Activated T-cell treated with anti-CD3 and anti-CD28 coated beads for 4 hours (primary cell): ENCODE data around the gene NOL3.

Experiments used
- DNase-seq: peaks from one replicate; pipeline ENCODE4 v3.0.0-alpha.2; 2020

NOL3 gene

DNA sequence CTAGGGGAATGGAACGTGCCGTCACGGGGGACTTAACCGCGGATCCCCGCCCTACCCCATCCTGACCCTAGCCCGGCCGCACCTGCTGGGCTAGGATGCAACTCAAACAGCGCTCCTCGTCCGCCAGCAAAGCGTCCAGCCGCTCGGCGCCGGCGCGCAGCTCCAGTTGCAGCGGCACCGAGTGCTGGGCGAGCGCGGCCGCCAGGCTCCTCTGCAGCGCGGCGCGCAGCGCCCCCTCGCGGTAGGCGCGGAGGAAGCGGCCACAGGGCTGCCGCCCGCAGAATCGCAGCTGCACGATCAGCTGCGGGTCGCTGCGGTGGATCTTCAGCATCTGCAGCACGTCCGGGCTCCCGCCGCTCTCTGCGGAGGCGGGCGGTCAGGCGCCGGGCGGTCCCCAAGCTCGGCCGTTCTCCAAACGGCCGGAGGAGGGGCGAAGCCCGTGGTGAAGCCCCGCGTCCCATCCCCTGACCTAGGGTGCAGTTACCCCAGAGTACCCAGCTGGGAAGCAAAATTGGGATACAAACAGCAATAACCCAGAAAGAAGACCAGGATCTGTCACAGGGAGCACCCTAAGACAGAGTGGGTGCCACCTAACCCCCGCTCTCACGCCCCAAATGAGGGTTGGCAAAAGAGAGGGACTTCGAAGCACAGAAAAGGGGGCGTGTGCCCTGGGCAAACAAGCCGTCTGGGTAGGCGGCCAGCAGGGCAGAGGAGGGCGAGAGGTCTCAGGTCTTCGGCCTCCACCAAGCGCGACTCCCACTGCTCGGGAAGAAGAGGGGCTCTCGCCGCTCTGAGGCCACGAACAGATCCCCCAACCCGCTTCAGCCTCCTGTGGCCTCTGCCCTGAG lies 14.8 kb upstream of the NOL3 start:
- DNase-seq = peak; percentile 67

DNA sequence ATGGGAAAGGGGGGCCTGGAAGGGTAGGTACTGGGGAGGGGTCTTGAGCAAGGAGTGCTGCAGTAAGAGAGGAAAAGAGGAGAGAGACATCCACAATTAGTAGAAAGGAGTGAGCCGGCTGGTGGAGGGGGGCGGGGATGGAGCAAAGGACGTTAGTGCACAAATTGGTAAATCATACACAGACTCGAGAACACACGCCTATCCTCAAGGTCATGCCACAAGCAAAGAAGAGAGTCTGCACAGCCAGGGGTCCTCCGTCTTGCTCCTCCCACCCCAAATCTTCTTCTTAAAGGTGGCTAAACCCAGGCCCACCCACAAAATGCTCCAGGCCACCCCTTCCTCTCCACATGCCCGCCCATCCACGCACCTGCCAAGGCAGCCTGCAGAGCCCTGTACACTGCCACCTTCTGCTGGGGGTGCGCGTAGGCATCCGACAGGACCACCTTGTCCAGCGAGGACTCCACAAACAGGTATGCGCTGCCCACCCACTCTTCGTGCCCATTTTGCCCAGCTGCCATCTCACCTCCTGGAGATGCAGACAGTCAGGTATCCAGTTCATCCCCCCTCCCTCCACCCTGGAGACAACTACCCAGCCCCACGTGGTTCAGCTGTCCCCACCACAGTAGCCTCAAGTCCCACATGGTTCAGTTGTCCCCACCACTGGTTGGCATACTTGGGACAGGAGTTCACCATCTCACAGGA lies 14.0 kb upstream of the NOL3 start:
- no peak for DNase-seq

DNA sequence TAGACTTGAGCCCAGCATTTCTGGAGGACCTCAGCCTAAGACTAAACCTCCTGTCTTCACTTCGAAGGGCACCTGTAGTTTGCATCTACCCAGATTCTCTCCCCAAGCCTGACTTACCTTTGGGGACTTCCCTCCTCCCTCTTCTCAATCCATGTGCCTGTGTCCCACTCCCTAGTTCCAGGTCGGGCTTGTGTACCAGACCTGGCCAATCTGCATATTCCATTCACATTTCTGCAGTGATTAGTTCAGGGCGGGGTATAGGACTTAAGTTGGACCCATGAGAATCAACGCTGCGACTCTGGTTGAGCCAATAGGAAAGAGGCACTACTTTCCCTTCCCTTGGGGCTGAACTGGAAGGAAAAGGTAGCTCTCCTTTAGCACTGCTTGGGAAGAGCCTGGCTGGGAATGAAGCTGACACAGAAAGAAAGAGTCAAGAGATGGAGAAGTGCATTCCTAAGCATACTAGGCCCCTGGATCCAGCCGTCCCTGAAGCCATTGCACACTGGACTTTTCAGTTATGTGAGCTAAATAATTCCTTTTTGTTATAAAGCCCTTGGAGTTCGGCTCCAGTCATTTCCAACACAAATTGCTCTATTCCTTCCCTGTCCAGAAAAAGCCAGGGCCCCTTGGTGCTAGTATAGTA lies 13.1 kb upstream of the NOL3 start:
- no peak for DNase-seq

DNA sequence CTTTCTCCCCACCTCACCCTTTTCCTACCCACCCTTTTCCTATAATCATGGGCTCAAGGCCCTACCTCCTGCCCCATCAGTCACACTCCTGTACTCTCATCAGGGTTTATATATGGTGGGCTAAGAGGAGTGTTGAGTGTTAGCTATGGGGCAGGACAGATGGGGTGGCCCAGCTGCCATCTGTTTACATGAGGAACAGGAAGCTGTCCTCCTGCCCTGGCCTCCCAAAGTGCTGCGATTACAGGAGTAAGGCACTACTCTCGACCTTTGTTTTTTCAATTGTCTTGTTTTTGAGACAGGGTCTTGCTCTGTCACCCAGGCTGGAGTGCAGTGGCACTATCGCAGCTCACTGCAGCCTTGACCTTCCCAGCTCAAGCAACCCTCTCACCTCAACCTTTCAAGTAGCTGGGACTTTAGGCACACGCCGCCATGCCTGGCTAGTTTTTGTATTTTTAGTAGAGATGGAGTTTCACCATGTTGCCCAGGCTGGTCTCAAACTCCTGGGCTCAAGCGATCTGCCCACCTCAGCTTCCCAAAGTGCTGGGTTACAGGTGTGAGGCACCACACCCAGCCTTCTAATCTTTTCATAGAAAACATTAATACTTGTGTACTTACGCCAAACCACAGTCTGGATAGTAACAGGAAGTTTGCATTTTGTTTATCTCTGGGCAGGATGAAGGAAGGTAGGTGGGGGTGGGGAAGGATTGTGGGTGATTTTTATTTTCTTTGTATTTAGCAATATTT lies 12.3 kb upstream of the NOL3 start:
- DNase-seq = no peak

DNA sequence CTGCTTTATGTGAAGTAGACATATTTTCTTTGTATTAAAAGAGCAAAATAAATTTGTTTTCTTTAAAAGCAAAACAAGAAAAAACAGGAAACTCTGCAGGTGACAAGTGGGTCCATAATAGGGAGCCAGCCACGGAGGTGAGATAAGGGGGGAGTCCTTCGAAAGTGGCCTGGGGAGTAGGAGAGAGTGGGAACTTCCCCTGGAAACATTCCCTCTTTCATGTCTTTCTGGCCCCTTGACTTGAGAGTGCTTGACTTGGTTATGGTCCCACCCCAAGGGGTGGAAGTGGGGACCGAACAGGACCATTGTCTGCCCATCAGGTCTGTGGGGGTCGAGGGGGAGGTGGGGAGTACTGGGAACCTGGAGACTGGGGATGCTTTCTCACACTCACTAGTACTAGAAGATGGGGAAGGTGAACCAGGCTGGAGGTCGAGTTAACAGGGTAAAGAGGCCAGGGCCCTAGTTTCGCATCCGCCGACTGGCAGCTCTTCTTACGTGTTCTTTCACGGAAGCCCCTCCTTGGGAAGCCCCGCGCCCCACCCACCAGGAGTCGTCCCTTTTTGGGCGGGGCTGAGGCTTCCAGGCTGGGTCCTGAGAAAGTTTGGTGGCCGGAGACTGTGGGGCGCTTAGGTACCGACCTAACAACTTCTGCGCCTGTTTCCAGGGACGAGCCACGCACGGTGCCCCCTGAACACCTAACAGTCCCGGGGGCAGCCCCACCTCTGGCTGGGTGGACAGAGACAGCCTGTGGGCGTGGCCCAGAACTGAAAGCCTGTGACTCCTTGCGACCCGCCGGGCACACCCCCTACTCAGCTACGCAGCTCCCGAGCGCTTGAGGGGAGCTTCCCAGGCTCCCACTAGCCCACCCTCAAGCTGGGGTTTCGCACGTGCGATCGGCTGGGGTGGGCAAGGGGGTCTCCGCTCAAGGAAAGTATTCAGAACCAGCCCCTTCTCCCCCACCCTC lies 11.4 kb upstream of the NOL3 start:
- peak; percentile 71 for DNase-seq

DNA sequence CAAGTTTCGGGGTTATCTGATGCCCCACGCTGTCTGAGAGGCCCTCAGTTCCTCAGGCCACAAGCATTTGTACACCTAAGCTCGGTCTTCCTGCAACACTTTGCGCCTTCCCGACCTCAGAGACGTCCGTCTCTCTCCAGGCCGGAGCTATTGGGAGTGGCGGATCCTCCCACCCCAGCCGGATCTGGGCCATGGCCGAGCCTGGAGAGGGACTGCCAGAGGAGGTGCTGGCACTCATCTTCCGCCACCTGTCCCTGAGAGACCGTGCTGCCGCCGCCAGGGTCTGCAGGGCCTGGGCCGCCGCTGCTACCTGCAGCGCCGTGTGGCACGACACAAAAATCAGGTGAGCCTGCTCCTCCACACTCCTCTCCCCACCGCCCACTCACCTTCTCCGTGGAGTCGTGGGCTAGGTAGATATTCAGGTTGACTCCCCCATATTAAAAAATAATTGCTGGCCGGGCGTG lies 8.7 kb upstream of the NOL3 start:
- DNase-seq = no peak

DNA sequence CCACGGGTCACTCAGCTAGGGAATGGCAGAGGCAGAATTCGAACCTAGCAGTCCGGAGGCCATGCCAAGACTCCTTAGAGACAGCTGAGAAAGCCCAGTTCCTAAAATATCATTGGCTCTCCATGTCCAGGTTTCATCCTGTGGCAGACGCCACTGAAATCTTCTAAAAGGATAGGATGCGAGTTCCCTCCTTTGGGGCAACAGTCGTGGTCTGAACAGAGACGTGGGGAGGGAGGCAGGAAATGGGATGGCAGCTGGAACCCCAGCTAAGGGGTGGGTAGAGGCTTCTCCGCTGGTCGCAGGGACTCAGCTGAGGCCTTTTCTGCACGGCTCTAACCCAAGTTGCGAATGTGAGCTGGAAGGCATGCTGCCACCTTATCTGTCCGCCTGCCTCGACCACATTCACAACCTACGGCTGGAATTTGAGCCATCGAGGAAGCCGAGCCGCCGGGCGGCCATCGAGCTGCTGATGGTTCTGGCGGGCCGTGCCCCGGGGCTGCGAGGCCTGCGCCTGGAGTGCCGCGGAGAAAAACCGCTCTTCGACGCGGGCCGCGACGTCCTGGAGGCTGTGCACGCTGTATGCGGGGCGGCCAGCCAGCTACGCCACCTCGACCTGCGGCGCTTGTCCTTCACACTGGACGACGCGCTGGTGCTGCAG lies 7.7 kb upstream of the NOL3 start:
- no peak for DNase-seq

DNA sequence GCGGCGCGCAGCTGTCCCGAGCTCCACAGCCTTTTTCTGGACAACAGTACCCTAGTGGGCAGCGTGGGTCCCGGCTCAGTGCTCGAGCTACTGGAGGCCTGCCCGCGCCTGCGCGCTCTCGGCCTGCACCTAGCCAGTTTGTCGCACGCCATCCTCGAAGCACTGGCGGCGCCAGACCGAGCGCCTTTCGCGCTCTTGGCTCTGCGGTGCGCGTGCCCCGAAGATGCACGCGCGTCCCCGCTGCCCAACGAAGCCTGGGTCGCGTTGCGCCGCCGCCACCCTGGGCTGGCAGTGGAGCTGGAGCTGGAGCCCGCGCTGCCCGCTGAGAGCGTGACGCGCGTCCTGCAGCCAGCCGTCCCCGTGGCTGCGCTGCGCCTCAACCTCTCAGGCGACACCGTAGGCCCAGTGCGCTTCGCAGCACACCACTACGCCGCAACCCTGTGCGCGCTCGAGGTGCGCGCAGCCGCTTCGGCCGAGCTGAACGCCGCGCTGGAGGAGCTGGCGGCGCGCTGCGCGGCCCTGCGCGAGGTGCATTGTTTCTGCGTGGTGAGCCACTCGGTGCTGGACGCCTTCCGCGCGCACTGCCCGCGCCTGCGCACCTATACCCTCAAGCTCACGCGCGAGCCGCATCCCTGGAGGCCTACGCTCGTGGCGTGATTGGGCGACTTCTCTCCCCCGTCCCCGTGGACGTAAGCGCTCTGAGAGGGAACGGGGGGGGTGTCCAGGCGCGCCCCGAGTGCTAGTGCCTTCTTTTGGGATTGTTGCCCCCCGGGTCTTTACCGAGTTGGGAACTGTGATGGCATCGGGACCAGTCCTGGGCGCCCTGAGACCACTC lies 7.0 kb upstream of the NOL3 start:
- DNase-seq = no peak

DNA sequence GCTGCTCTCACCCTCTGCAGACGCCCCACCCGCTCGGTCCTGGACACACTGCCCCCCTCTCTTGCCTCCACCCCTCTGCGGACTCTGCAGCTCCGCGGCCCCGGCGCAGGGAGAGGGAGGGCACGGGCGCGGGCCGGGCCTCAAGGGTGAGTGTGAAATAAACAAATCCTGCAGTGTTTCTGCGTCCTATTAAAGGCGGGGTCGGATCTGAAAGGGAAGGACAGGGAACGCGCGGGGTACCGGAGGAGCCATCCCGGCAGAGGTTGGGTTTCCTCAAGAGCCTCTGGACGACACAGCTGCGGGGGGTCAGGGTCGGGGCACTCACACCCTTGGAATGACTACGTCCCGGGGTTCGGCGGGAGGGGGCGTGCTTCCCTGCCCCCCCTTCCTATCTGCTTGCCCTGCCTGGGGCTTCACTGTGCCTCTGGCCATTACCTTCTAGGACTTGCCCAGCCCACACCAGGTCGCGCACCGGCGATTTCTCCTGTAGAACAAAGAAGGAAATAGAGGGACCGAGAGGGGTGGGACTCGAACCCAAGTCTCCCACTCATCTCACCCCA lies 6.3 kb upstream of the NOL3 start:
- no peak for DNase-seq

DNA sequence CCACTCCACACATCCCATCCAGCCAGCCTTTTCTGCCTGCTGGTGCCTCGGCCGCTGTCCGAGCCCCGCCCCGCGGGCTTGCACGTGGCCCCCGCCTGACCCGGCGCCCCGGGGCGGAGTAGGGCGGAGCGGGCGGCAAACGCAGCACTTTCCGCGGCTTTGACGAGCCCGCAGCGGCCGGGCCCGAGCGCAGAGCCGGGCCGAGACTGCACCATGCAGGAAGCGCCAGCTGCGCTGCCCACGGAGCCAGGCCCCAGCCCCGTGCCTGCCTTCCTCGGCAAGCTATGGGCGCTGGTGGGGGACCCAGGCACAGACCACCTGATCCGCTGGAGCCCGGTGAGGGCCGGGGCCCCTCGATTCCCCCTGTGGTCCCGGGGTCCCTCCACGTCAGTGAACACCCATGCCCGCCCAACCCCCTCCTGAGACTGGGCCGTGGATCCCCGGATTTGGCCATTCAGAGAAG lies 5.7 kb upstream of the NOL3 start, which contains the start of gene HSF4:
HSF4 (plus strand) TSS at position 147 of the 463 bp plus-strand sequence; CDS start at position 214, 67 bp downstream.
- no peak for DNase-seq

DNA sequence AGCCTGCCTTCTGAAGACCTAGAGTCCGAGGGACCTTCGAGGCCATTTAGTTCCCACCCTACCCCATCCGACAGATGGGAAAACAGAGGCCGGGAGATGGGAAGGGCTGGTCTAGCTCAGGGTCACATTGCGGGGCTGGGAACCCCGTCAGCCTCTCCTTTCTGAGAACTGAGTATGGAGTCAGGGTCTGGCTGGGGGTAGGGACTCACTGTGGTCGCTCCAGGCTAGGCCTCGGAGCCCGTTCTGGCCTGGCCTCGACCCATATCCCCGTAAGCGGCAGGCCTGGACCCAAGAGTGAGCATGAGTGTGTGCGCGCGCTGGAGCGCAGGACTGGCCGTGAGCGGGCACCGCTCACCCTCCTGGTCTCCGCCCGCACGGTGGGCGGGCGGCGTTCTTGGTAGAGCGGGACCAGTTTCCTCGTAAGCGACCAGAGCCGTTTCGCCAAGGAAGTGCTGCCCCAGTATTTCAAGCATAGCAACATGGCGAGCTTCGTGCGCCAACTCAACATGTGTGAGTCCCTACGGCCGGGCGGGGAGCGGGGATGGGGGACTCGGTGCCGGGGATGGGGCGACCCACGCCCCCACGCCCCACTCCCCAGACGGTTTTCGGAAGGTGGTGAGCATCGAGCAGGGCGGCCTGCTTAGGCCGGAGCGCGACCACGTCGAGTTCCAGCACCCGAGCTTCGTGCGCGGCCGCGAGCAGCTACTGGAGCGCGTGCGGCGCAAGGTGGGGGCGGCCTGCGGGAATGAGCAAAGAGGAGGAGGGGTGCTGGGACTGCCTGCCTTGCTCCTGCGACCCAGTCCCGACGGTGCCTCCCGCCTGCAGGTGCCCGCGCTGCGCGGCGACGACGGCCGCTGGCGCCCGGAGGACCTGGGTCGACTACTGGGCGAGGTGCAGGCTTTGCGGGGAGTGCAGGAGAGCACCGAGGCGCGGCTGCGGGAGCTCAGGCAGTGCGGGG lies 4.9 kb upstream of the NOL3 start:
- no peak for DNase-seq

DNA sequence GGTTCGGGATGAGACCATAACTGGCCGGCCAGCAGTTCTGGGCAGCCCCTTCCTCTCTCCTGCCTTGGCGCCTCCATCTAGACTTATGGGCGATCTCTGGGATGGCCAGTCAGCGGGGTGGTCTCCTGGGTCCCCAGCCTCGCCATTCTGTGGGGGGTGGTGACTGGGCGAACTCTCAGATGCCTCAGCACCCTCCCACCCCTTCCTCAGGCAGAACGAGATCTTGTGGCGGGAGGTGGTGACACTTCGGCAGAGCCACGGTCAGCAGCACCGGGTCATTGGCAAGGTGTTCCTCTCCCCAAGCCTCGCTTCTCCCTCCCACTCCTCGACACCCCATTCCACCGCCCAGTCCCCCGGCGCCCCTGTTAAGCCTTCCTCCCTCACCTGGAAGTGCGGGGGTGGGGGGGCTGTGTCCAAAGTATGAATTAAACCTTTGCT lies 4.2 kb upstream of the NOL3 start:
- no peak for DNase-seq

DNA sequence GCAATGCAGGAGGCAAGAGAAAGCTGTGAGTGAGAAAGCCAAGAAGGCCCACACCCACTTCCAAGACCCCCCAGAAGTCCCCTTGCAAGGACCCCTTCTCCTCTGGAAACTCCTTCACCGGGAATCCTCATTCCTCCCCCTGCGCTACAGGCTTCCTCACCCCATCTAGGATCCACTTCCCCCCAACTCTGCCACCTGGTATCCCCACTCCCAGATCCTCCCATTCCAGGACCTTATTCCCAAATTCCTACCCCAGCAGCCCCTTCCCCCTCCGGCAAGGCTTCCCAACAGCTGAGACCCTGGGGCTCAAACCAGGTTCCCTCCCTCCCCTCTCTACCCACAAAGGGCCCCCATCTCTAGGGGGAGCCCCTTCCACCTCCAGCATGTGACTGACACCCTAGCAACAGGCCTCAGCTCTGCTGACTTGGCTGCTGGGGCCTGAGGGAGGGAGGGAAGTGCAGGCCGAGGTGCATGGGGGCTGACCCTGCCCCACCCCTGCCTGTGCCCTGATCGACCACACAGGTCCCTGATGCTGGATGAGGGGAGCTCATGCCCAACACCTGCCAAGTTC lies 3.7 kb upstream of the NOL3 start:
- DNase-seq = no peak

DNA sequence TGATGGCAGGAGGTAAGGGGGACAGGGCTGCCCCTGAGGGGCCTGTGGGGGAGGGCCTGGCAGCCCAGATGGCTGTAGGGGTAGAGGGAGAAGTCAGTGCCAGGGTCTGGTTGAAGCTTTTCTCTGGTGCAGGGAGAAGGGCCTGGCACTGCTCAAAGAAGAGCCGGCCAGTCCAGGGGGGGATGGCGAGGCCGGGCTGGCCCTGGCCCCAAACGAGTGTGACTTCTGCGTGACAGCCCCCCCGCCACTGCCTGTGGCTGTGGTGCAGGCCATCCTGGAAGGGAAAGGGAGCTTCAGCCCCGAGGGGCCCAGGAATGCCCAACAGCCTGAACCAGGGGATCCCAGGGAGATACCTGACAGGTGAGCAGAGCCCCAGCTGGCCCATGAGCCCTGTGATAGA lies 2.8 kb upstream of the NOL3 start:
- DNase-seq = no peak

DNA sequence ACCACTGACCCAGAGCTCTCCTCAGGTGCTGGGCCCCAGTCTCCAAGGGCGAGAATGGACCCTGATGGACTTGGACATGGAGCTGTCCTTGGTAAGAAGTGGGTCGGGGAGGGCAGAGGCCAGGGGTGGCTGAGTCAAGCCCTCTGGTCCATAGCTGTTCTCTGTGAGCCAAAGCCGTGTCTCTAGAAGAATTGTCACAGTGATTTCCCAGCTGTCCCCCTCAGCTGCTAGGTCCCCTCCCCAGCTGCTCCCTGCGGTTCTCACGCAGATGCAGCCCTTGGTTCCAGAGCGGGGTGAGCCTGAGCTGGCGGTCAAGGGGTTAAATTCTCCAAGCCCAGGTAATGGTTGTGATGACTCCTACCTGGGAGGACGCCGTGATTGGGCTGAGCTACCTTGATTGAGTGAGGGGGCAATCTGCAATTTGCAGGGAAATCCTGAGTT lies 1.3 kb upstream of the NOL3 start:
- no peak for DNase-seq

DNA sequence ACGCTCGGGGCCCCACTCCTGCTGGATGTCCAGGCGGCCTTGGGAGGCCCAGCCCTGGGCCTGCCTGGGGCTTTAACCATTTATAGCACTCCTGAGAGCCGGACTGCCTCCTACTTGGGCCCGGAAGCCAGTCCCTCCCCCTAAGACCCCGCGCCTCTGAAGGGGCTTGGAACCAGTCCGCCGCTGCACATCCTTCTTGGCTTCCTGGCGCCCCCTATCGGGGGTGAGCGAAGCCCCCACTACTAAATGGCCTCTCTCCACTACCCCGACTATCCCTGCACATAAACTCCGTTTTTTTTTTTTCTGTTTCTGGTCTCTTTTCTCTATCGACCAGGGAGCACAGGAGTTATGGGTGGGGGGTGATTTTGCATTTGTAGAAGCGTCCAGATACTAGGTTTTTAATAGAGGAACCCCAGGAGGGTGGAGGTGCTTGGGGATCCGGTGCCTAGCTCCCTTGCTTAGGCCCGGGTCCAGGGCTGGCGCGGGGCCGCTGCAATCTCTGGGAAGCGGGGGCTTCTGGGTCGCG lies 633 bp upstream of the NOL3 start:
- no peak for DNase-seq

DNA sequence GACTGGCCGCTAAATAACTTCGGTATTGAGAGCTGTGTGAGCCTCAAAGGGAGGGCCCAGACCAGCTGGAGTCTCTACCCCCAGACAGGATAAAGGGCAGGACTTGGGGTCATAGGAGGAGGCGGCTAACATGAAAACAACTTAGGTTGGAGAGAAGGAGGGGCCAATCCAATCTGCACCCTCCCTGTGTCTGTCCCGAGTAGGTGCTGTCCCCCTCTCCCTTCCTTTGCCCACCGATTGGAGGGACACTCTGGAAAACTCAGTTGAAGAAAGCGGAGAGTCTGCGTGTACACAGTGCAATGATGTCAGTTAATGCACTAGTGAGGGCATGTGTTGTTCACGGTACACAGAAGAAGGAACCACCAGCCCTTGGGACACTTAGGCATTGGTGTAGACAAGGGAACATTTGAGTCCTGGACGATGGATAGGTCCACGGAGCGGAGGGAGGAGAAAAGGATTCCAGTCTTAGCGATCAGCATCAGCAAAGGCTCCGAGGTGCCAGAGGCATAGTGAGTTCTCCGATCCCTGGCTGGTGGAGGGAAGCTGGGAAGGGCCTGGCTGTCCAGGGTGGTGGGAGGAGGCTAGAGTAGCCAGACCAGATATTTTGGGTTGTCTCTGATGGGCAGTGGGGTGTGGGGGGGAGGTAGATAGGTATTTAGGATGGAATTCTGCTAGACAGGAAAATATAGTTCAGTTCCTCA lies 761 bp downstream of the NOL3 start:
- no peak for DNase-seq
